HG03558 (cell line): ENCODE measurements around the gene LENEP.

Source experiments
- ATAC-seq: cut with Tn5 transposase; IDR thresholded peaks from one replicate; pipeline ENCODE4 v1.9.1; 2021; ENCODE audit warnings: moderate number of reproducible peaks; ENCODE audit not compliant: unreplicated experiment; ENCODE audit errors: extremely low read depth

Gene LENEP

GRCh38 chr1:155043301-155043702 is 49.9 kb downstream of the LENEP start:
- no peak for ATAC-seq

GRCh38 chr1:155043793-155044192 is 50.4 kb downstream of the LENEP start:
- ATAC-seq: no peak
